Panc1 (cell line): ENCODE results near the gene MAP4K4. TPM values are rescaled to one million over a fixed set of nuclear protein-coding genes. Genes with fewer than 3 reads are reported as not detected.
A peak's percentile ranks its signal among the peaks of the same experiment; 100 is the strongest.

Experiments
- ATAC-seq: fragments of 200-7000 bp; cut with Tn5 transposase; 2 replicates; pipeline ENCODE4 v1.9.1; 2020; ENCODE audit warnings: mild to moderate bottlenecking, moderate library complexity
- BruUV-seq: library from RNA; stranded (reverse); fragments of 400-500 nt; replicated peaks from 2 replicates; lab custom pipeline; 2021; lab: Mats Ljungman, UMichigan
- CTCF ChIA-PET: fragments of 300-600 bp; sonication (Branson Sonifier 250); formaldehyde crosslinking; loops from one replicate; lab custom pipeline; 2022; ENCODE audit warnings: antibody characterized with exemption; lab: Charles Lee
- POLR2A ChIA-PET: fragments of 300-600 bp; sonication (Branson Sonifier 250); formaldehyde crosslinking; loops from one replicate; lab custom pipeline; 2022; ENCODE audit warnings: antibody characterized with exemption; lab: Charles Lee
- DNase-seq: peaks from one replicate; pipeline ENCODE4 v3.0.0-alpha.2; 2010; ENCODE audit warnings: low read depth, low spot score
- H3K27ac ChIP-seq: 2 replicates; pipeline ENCODE4 v1.5.1; 2011; ENCODE audit warnings: mild to moderate bottlenecking, low read length, inconsistent platforms
- H3K27me3 ChIP-seq: fragments of 200-500 bp; sonication (Bioruptor generic); 2 replicates; pipeline ENCODE4 v1.6.0; 2014; ENCODE audit warnings: low read length, inconsistent platforms; ENCODE audit not compliant: control insufficient read depth, insufficient read depth
- H3K36me3 ChIP-seq: fragments of 200-500 bp; sonication (Bioruptor generic); 2 replicates; pipeline ENCODE4 v1.5.1; 2014; ENCODE audit warnings: inconsistent platforms, mild to moderate bottlenecking, low read length, moderate library complexity; ENCODE audit not compliant: control insufficient read depth, insufficient read depth
- H3K4me1 ChIP-seq: 2 replicates; pipeline ENCODE4 v1.5.1; 2011; ENCODE audit warnings: inconsistent platforms, mild to moderate bottlenecking, low read length, moderate library complexity; ENCODE audit not compliant: control insufficient read depth, insufficient read depth
- H3K4me3 ChIP-seq, 2 experiments: 2 replicates each; pipeline ENCODE4 v1.5.1; 2011 to 2012; ENCODE audit warnings: low read depth in 2 of 2, low read length in 2 of 2, mild to moderate bottlenecking in 2 of 2, inconsistent platforms in 1 of 2, moderate library complexity in 1 of 2
- H3K9me3 ChIP-seq: fragments of 200-500 bp; sonication (Bioruptor generic); 2 replicates; pipeline ENCODE4 v1.5.1; 2014; ENCODE audit warnings: low read depth, mild to moderate bottlenecking, inconsistent platforms, low read length, moderate library complexity; ENCODE audit not compliant: control insufficient read depth, insufficient read depth
- POLR2AphosphoS5 ChIP-seq: IDR thresholded peaks from 2 replicates; pipeline ENCODE4 v1.6.1; 2012; ENCODE audit warnings: mild to moderate bottlenecking, low read depth, low read length, moderate library complexity
- SIN3A ChIP-seq: IDR thresholded peaks from 2 replicates; pipeline ENCODE4 v1.6.1; 2012; ENCODE audit warnings: low read depth, mild to moderate bottlenecking, low read length, moderate library complexity, borderline replicate concordance; ENCODE audit not compliant: insufficient read depth
- TCF7L2 ChIP-seq: IDR thresholded peaks from 2 replicates; pipeline ENCODE4 v1.6.1; 2011; ENCODE audit warnings: mild to moderate bottlenecking, low read depth, low read length, inconsistent platforms
- in situ Hi-C: cut with HindIII; loops from 2 replicates; pipeline ENCODE4 v1.10.0; 2016; ENCODE audit warnings: low sequenced_read_pairs, low pct_unique_long_range_greater_than_20kb
- intact Hi-C: fragments of 100-400 bp; cut with micrococcal nuclease; formaldehyde crosslinking; loops from one replicate; pipeline ENCODE4 v1.10.0; 2022; ENCODE audit not compliant: unreplicated experiment
- total RNA-seq: library from RNA; stranded (reverse); gene quantifications from one replicate; pipeline ENCODE4 v1.2.1, GENCODE V29; 2021; ENCODE audit not compliant: unreplicated experiment
- TF ChIP-seq, protein P1 (sequence below): fragments of 450-650 bp; IDR thresholded peaks from 2 replicates; pipeline ENCODE4 v1.5.1; 2017; ENCODE audit warnings: mild to moderate bottlenecking
- TF ChIP-seq, protein P2 (sequence below), 2 experiments: IDR thresholded peaks; 2 replicates each; pipeline ENCODE4 v1.6.1; 2011 to 2012; ENCODE audit warnings: low read depth in 2 of 2, control low read depth in 1 of 2, low read length in 1 of 2, mild to moderate bottlenecking in 1 of 2, moderate library complexity in 1 of 2; ENCODE audit not compliant: insufficient read depth in 1 of 2

MAP4K4 gene
- total RNA-seq, 1 experiment from 2014 or later, result 68.5 TPM

DNA sequence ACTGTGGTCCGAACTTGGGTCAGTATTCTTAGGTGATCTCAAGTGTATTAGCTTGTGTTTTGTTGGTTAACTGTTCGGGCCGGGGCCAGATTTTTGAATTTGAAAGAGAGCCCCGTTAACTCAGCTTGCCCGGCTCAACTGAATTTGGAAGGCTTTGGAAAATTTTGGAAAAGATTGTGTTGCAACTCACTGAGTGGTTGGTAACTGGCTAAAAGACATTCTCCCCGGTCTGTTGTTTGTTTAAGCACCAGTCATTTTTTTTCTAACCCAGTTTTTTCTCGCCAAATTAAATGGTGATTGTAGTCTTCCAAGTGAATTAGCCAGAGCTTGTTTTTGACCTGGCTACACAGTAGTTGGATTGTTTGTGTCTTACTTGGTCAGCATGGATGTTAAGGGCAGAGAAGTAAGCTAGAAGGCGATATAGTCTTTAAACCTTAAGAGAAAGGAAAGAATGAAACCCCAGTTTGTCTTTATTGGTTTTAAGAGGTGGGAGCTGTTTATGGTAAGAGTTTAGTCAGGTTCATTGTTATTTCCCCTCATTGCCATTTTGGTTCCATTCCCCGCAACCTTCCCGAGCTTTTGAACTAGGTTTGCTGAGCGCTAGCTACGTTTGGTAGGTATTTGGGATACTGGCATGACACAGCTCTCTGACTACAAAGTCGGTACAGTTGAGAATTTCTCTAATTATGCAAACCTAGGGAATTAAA is 2.4 kb downstream of the MAP4K4 start:
- H3K36me3 ChIP-seq, result no peaks in the 10 kb centered on the region; the same call in 1 of the 2 replicates
- H3K4me3 ChIP-seq, result peak overlapping the region; percentile 81 to 97
- H3K9me3 ChIP-seq, result no peaks in the 10 kb centered on the region
- peaks cover 8% of the 10 kb centered on the region for H3K4me1 ChIP-seq
- no TSS peak for BruUV-seq
- ChIA-PET POLR2A (interaction anchor here (0.6 kb wide), 1 partner anchor 124 kb away, joined by 4 read pairs; no protein-coding TSS in a partner anchor), CTCF (interaction anchor here (0.6 kb wide), 1 partner anchor 178 kb away, joined by 8 read pairs; no protein-coding TSS in a partner anchor)
- H3K27me3 ChIP-seq, result no peaks in the 10 kb centered on the region
- ATAC-seq (no peak), DNase-seq (no peak)
- TF ChIP-seq TCF7L2 (no peak), POLR2AphosphoS5 (no peak), SIN3A (no peak)
- TF ChIP-seq, protein P1, sequence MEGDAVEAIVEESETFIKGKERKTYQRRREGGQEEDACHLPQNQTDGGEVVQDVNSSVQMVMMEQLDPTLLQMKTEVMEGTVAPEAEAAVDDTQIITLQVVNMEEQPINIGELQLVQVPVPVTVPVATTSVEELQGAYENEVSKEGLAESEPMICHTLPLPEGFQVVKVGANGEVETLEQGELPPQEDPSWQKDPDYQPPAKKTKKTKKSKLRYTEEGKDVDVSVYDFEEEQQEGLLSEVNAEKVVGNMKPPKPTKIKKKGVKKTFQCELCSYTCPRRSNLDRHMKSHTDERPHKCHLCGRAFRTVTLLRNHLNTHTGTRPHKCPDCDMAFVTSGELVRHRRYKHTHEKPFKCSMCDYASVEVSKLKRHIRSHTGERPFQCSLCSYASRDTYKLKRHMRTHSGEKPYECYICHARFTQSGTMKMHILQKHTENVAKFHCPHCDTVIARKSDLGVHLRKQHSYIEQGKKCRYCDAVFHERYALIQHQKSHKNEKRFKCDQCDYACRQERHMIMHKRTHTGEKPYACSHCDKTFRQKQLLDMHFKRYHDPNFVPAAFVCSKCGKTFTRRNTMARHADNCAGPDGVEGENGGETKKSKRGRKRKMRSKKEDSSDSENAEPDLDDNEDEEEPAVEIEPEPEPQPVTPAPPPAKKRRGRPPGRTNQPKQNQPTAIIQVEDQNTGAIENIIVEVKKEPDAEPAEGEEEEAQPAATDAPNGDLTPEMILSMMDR, result no peak
- TF ChIP-seq, protein P2, sequence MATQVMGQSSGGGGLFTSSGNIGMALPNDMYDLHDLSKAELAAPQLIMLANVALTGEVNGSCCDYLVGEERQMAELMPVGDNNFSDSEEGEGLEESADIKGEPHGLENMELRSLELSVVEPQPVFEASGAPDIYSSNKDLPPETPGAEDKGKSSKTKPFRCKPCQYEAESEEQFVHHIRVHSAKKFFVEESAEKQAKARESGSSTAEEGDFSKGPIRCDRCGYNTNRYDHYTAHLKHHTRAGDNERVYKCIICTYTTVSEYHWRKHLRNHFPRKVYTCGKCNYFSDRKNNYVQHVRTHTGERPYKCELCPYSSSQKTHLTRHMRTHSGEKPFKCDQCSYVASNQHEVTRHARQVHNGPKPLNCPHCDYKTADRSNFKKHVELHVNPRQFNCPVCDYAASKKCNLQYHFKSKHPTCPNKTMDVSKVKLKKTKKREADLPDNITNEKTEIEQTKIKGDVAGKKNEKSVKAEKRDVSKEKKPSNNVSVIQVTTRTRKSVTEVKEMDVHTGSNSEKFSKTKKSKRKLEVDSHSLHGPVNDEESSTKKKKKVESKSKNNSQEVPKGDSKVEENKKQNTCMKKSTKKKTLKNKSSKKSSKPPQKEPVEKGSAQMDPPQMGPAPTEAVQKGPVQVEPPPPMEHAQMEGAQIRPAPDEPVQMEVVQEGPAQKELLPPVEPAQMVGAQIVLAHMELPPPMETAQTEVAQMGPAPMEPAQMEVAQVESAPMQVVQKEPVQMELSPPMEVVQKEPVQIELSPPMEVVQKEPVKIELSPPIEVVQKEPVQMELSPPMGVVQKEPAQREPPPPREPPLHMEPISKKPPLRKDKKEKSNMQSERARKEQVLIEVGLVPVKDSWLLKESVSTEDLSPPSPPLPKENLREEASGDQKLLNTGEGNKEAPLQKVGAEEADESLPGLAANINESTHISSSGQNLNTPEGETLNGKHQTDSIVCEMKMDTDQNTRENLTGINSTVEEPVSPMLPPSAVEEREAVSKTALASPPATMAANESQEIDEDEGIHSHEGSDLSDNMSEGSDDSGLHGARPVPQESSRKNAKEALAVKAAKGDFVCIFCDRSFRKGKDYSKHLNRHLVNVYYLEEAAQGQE (IDR thresholded peaks at IDR 0.05; ENCODE audit: insufficient read depth in 1 of 2, low read depth in 2 of 2, low read length in 1 of 2), result no peak
- in situ Hi-C loops, result no loop called here
- intact Hi-C loops, result loop anchor here (10.0 kb wide), 1 partner anchor 125 kb away; no protein-coding TSS in a partner anchor
- peak overlapping the region; percentile 89 for H3K27ac ChIP-seq

DNA sequence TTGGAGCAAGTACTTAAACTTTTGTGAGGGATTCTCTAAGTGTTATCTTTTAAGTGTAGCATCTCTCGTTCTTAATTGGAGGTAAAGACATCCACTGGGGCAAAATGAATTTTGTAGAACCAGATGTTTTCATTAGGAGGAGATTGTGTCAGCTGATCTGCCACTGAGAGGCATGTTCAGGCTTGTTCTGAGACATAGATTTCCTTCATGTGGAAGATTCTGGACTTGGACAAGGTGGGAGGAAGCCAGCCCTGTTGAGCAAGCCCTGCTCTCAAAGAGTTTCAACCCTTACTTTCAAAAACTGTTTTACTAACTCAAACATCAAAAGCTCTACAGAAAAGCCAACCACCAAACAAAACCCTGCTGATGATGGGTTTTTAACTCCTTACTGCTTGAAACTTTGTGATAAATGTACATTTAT is 6.5 kb downstream of the MAP4K4 start:
- CTCF ChIA-PET, result no interaction called here
- ATAC-seq, result no peak
- Histone ChIP-seq H3K9me3 (no peaks in the 10 kb centered on the region), H3K27me3 (no peaks in the 10 kb centered on the region), H3K4me1 (peaks cover 5% of the 10 kb centered on the region), H3K4me3 (no peak overlapping the region), H3K36me3 (no peaks in the 10 kb centered on the region), H3K27ac (no peak overlapping the region)
- POLR2A ChIA-PET, result no interaction called here
- no TSS peak for BruUV-seq
- in situ Hi-C loops, result no loop called here
- DNase-seq, result no peak
- intact Hi-C loops, result no loop called here
- TF ChIP-seq POLR2AphosphoS5 (no peak), TCF7L2 (no peak), SIN3A (no peak)
- TF ChIP-seq, protein P1, result no peak
- TF ChIP-seq, protein P2 (IDR thresholded peaks at IDR 0.05; ENCODE audit: insufficient read depth in 1 of 2, low read depth in 2 of 2, low read length in 1 of 2), result no peak
